GM21576 (cell line): ENCODE measurements around the gene MAPK1.
"Not testable (repeated sequence)": the region's sequence is repeated elsewhere in the genome, so short reads cannot be mapped to it uniquely, and the experiment has no call there.

ENCODE experiments used
- ATAC-seq: cut with Tn5 transposase; IDR thresholded peaks from one replicate; pipeline ENCODE4 v1.9.1; 2021; ENCODE audit warnings: mild to moderate bottlenecking, moderate library complexity; ENCODE audit not compliant: unreplicated experiment

Gene MAPK1

DNA sequence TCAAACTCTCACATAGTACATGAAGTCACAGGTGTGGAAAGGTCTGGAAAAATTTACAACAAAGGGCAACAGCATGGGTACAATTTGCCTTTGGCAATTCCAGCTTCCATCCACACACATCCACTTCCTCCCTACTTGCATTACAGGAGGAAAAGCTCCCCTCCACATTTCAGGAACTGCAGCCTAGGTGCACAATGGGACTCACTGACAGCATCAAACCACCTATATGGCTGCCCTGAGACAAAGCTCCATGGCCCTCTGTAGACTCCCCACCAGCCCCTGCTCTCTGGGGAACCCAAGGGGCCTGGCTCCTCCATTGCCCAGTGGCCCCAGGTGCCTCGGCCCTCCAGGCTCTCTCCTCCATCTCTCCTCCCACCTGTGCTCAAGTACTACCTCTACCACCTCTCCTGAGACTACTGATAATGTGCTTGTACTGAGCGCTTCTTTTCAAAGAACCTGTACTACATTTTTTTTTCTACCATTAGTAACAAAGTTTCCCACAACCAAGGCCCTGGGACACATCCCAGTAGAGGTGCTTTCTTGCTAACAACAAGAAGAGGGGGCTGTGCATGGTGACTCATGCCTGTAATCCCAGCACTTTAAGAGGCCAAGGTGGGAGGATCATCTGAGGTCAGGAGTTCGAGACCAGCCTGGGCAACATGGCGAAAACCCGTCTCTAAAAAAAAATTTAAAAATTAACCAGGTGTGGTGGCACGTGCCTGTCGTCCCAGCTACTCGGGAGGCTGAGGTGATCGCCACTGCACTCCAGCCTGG, 136.7 kb downstream of the MAPK1 start:
- ATAC-seq = no peak

DNA sequence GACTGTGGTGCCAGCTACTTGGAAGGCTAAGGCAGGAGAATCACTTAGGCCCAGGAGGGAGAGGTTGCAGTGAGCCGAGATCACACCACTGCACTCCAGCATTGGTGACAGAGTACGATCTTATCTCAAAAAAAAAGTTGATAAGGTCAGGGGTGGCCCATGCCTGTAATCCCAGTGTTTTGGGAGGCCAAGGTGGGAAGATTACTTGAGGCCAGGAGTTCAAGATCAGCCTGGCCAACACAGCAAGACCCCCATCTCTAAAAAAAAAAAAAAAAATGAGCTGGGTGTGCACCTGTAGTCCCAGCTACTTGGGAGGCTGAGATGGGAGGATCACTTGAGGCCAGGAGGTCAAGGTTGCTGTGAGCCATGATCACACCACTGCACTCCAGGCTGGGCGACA, 138.3 kb downstream of the MAPK1 start:
- not testable (repeated sequence) for ATAC-seq

DNA sequence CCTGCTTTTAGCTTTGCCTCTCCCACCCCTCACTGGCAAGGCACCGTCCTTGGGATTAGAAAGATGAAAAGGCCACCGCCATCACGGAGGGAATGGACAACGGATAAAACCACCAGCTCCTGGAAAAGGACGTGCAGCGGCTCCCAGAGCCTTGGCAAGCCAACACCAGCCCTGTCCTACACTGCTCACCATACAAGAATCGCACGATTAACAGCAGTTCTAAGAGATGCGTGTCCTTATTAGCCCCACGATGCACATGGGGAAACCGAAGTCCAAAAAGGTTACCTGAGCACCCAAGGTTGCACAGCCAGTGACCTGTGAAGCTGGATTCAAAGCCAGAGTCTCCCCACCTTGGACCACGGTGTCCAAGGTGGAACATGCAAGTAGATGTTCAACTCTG, 139.2 kb downstream of the MAPK1 start:
- no peak for ATAC-seq

DNA sequence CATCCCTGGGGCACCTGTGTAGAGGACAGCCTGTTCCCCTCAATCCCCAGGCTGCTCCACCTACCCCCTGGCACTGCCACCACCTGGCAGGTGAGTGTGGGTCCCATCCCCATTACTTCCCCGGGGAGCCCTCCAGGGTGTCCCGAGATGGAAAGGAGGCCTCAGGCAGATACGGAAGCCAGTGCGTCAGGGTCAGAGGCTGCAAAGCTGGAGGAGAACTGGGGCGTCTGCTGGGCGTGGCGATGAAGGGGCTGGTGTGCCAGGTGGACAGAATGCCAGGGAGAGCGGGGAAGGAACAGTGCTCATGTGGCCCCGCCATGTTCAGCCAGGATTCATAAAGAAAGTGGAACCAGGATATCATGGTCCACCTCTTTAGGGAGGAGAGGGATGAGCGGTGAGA, 139.7 kb downstream of the MAPK1 start:
- no peak for ATAC-seq

DNA sequence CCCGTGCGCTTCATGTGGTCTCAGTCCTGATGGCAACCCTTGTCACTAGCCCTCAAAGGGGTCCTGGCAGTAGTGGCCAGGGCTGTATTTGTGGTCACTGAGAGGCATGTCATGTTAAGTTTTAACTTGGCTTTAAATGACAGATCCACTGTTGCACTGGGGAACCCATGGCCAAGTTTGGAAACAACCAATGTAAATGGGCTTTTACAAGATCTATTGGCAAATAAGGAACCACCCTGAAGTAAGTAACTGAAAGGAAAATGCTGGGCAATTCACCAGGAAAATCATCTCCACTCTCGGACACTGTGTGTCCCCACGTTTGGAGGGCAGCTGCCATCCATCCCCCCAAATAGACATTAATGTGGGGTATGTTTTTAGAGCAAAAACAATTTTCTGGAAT, 140.3 kb downstream of the MAPK1 start:
- no peak for ATAC-seq

DNA sequence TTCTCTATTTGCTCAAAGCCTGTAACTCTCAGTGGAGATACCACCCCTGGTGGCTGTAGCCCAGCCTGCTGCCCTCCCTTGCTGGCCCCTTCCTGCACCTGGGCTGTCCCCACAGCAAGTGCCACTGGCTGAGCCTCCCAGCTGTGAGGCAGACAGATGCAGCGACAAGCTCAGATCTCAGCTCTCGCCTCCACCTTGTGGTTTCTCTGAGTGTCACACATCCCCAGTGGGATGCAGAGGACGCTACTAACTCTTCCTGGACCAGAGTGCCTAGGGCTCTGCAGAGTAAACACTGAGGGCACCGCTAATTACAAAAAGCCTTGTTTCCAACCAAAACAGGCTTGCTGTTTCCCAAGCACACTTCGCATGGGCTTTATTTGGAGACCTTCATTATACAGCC, 140.8 kb downstream of the MAPK1 start:
- ATAC-seq = no peak

DNA sequence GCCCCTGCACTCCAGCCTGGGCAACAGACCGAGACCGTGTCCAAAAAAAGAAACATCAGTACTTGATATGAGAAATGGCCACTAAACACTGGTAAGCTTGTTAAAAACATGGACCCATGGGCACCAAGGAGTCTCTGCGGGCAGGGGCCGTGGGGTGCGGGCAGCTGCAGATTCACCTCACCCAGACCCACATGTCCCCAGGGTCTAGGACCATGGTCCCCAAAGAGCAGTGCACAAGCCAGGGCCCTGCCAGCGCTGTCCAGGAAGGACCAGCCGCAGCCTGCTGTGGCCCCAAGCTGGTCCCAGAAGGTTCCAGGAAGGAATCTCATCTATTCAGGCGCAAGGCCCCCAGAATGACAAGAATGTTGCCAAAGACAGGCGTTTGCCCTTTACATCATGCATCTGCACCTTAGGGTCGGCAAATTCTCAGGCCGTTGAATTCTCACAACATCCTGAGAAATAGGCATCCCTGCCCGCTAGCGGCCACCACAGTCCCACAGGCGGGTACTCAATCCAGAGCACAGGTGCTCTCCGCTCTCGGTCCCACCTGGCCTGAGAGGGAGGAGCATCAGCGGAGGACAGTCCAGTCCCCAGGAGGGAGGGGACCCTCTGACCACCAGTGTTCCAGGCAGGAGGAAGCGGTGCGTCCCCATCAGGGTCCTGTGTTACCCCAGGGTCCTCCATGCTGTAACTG, 141.3 kb downstream of the MAPK1 start:
- ATAC-seq = no peak

DNA sequence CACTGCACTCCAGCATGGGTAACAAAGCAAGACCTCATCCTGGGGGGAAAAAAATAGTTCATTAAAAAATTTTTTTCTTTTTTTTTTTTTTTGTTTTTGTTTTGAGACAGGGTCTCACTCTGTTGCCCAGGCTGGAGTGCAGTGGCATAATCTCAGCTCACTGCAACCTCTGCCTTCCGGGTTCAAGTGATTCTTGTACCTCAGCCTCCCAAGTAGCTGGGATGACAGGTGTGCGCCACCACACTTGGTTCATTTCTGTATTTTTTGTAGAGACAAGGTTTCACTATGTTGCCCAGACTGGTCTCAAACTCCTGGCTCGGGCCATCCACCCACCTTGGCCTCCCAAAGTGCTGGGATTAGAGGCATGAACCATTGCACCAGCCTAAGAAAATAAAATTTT, 142.9 kb downstream of the MAPK1 start:
- not testable (repeated sequence) for ATAC-seq

DNA sequence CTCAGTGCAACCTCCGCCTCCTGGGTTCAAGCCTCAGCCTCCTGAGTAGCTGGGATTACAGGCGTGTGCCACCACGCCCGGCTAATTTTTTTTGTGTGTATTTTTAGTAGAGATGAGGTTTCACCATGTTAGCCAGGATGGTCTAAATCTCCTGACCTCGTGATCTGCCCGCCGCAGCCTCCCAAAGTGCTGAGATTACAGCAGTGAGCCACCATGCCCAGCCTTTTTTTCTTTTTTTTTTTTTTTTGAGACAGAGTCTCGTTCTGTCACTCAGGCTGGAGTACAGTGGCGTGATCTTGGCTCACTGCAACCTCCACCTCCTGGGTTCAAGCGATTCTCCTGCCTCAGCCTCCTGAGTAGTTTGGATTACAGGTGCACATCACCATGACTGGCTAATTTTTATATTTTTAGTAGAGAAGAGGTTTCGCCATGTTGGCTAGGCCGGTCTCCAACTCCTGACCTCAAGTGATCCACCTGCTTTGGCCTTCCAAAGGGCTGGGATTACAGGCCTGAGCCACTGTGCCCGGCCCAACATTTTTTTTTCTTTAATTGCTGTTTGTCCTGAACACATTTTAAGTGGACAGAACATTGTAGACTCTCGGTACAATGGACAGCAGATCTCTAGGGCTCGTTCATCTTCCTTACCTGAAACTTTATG, 146.1 kb downstream of the MAPK1 start:
- not testable (repeated sequence) for ATAC-seq

DNA sequence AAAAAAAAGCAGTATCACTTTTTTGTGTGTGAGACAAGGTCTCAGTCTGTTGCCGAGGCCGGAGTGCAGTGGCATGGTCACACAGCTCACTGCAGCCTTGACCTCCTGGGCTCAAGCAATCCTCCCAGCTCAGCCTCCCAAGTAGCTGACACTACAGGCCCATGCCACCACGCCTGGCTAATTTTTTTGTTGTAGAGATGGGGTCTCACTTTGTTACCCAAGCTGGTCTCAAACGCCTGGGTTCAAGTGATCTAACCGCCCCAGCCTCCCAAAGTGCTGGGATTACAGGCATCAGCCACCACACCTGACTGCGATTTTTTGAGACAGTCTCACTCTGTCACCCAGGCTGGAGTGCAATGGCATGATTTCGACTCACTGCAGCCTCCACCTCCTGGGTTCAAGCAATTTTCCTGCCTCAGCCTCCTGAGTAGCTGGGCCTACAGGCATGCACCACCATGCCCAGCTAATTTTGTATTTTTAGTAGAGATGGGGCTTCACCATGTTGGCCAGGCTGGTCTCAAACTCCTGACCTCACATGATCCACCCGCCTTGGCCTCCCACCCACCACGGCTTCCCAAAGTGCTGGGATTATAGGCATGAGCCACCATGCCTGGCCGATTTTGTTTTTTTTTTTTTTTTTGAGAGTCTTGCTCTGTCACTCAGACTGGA, 147.1 kb downstream of the MAPK1 start:
- not testable (repeated sequence) for ATAC-seq

DNA sequence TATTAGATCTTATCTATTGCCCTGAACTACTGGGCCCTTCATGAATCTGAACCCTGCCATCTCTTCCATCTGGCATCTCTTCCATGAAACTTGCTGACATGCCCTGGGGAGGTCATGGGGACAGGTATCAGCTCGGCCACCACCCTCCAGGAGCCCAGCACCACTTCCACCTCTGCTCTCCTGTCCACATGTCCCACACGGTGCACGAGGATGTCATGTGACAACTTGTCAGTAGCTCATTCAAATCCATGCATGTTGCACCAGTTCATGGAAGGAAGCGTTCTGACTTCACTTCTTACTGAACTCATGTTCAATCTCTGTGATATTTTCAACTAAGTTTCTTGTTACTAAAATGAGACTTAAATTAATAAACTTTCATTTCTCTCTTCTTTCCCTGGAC, 148.4 kb downstream of the MAPK1 start:
- no peak for ATAC-seq

DNA sequence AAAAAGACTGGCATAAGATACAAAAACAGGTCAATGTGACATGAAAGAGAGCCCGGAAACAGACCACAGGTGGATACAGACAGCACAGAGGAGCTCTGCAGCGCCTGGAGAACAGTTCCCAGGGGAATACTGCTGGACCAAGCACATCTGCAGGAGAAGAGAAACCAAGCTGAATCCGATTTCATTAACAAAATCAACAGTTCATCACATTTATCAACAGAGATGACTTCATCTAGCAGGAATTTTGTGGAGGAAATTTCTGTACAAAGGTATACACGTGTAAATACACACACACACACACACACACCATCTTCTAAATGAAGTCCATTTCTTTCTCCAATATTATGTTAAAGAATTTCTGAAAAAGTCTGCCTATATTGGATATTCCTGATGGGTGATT, 148.9 kb downstream of the MAPK1 start:
- ATAC-seq = no peak

DNA sequence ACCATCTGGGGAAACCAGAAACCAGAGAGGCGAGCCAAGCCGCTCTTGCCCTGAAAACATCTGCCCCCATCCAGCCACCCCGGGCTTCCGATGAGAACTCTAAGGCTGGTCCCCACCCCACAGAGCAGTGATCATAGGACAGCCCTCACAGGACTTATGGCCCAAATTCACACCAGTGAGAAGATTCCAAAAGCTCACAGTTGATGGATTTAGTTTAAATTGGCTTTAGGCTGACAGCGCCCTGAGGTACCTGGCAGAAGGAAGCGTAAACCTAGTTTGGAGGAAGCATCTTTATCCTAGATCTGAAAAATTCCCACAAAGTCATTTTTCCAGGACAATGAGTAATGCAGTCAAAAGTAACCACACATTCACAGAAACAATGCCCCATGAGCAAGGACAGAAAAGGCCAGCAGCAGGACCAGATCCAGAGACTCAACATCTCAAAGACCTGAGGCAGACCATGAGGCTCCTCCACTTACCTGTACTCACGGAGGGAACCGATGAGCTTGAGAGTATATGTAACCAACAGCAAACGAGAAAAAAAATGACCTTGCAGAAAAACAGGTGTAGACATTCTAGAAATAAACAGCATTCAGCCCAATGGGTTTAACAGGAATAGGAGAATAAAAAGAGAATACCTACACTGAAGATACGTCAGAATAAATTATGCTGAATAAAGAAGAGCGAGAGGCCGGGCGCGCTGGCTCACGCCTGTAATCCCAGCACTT, 150.9 kb downstream of the MAPK1 start:
- ATAC-seq = not testable (repeated sequence)

DNA sequence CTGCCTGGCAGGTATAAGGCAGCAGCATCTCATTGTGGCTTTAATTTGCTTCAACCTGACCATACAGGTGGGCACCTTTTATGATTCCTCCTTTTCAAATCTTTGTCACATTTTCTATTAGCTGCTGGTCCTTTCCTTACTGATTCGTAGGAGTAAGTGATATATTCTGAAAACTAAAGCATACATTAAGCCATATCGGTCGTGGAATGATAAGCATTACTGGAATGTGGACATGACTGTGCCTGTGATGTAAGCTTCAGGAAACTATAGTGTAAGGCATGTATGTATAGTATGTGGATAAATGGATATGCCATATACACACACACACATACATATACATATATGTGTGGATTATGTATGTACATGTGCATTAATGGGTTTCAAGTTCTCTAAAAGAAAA, 152.7 kb downstream of the MAPK1 start:
- no peak for ATAC-seq

DNA sequence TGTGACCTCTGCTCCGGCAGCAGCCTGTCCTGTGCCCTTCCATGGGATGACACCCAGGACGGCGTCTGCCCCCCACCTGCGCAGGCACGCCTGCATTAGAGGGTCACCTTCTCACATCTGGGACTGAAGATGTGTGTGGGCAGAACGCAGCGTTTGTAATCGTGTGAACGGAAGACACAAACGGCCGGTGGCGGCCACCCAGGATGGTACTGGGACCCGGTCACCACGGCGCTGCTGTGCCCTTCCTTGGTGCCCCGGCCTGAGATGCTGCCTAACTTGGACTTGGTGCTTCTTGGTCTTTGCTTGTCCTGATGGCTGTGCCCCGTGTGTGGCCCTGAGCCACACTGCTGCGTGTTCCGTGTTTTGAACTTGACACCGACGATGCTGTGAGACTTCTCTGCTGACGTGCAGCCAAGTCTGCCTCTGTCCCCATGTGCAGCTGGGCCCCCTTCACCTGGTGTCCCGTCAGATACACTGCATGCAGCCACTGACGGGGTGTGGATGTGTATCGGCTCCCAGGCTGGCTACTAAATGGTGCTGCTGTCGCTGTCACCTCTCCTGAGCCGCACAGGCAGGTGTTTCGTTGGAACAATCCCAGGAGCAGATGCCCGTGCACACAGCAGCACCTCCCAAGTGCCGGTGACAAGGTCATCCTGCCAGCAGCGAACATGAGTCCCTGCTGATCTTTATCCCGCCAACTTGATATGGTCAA, 153.2 kb downstream of the MAPK1 start:
- no peak for ATAC-seq

DNA sequence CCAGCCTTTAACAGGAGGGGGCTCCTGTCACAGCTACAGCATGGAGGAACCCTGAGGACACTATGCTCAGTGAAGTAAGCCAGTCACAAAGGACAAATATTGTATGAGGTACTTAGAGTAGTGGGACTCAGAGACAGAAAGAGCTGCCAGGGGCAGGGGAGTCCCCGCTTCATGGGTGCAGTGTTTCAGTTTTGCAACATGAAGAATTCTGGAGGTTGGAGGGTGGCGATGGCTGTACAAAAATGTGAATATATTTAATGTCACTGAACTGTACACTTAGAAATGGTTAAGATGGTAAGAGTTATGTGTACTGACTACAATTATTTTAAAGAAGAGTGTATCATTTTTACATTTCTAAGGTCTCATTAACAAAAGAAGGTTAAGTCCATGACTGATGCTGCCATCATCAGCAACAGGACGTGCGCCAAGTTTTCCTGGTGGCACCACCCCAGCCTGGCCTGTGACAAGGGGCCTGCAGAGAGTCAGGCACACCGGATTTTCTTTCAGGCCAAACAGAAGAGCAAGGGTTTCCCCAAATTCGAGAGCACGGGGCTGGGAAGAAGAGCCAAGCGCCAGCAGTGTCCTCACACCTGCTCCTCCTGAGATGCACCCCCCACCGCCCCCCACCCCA, 153.9 kb downstream of the MAPK1 start:
- ATAC-seq = no peak

DNA sequence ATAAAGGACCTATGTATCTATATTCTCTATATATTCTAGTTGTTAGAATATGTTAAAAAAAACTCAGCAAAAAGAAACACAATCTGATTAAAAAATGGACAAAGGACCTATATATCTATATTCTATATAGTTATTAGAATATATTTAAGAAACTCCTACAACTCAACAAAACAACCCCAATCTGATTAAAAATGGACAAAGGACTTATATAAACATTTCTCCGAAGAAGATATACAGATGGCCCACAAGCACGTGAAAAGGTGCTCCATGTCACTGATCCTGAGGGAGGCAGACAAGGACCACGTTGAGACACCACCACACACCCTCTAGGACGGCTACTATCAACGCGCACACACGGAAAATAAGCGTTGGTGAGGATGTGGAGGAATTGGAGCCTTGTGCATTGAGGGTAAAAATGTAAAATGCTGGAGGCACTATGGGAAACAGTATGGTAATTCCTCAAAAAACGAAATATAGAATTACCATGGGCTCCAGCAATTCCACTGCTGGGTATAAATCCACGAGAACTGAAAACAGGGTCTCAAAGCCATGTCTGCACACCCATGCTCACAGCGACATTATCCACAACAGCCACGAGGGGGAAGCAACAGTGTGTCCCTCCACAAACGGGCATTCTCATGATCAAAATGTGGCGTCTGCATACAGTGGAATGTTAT, 154.6 kb downstream of the MAPK1 start:
- no peak for ATAC-seq

DNA sequence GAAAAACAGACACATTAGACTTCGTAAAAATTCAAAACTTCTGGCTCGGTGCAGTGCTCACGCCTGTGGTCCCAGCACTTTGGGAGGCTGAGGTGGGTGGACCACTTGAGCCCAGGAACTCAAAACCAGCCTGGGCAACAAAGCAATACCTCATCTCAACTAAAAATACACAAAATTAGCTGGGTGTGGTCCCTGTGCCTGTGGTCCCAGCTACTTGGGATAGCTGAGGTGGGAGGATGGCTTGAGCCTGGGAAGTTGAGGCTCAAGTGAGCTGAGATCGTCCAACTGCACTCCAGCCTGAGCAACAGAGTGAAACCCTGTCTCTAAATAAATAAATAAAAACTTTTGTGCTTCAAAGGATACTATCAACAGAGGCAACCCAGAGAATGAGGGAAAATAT, 155.6 kb downstream of the MAPK1 start:
- no peak for ATAC-seq

DNA sequence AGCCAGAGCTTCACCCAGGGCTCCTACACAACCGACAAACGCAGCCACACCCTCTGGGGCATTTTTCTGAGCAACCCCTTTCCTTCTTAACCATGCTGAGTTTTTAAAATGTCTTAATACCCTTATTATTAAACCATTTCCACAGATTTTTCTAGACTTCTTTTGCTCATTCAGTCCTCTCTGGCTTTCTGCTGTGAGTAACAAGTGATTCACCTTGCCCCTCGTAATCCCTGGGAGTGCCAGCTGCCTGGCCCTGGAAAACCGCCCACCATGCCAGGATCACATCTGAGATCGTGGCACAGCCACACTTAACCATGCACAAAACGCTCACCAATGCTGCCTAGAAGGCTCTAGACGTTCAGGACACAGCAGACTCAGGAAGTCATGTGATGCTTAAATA, 157.3 kb downstream of the MAPK1 start:
- no peak for ATAC-seq
